Measurements from ENCODE around the gene CPN2.
A peak's percentile ranks its signal among the peaks of the same experiment; 100 is the strongest.

Gene CPN2

GRCh38 chr3:194351080-194351672, at the start of gene CPN2:
CPN2 (minus strand) TSS chr3:194351328; CDS start chr3:194342702, 8,626 bp downstream.
- H3K4me3 ChIP-seq (ENCODE audit: low read depth, low read length): no peak within 1 kb of the TSS
- CTCF ChIA-PET: interaction anchor here (0.9 to 3.4 kb wide), 10 partner anchors 11 to 244 kb away, joined by 3 to 31 read pairs (median 4); partner anchors contain the start of gene GP5
- no peak for DNase-seq (ENCODE audit: low read depth, low spot score)
- POLR2A ChIA-PET: interaction anchor here (0.7 to 1.5 kb wide), 3 partner anchors 13 to 289 kb away, joined by 3 to 8 read pairs (median 4); no protein-coding TSS in a partner anchor
- TF ChIP-seq CTCF (IDR thresholded peaks at IDR 0.05; ENCODE audit: insufficient read depth, low read length, missing control alignments): no peak

- no peak for TF ChIP-seq CTCF (IDR thresholded peaks at IDR 0.05; ENCODE audit: insufficient read depth, low read length, missing control alignments)
- H3K4me3 ChIP-seq (ENCODE audit: low read depth, low read length): no peak overlapping the region
- POLR2A ChIA-PET: no interaction called here
- CTCF ChIA-PET: interaction anchor here (1.2 to 8.5 kb wide), 8 partner anchors 14 to 84 kb away, joined by 4 to 186 read pairs (median 6); no protein-coding TSS in a partner anchor
- DNase-seq (ENCODE audit: low read depth, low spot score): no peak
Observed at GRCh38 chr3:194399874-194400411, 48.8 kb upstream of the CPN2 start.

- DNase-seq (ENCODE audit: low read depth, low spot score): no peak
- CTCF ChIA-PET: interaction anchor here (1.2 to 6.2 kb wide), 9 partner anchors 11 to 196 kb away, joined by 4 to 79 read pairs (median 6); no protein-coding TSS in a partner anchor
- no peak for TF ChIP-seq CTCF (IDR thresholded peaks at IDR 0.05; ENCODE audit: insufficient read depth, low read length, missing control alignments)
- peak within 1 kb of the TSS; percentile 30; the same call in 1 of the 2 replicates for H3K4me3 ChIP-seq (ENCODE audit: low read depth, low read length)
- POLR2A ChIA-PET: no interaction called here
Observed at GRCh38 chr3:194399166-194399565, 48.0 kb upstream of the CPN2 start, which contains the start of gene GP5. GP5 (minus strand) TSS chr3:194399266; CDS start chr3:194398282, 984 bp downstream.

GRCh38 chr3:194397757-194398312, 46.7 kb upstream of the CPN2 start:
- CTCF ChIA-PET: interaction anchor here (0.8 to 6.2 kb wide), 8 partner anchors 8 to 70 kb away, joined by 3 to 79 read pairs (median 6); no protein-coding TSS in a partner anchor
- no peak for DNase-seq (ENCODE audit: low read depth, low spot score)
- peak overlapping the region; percentile 30; the same call in 1 of the 2 replicates for H3K4me3 ChIP-seq (ENCODE audit: low read depth, low read length)
- no peak for TF ChIP-seq CTCF (IDR thresholded peaks at IDR 0.05; ENCODE audit: insufficient read depth, low read length, missing control alignments)
- POLR2A ChIA-PET: interaction anchor here (1.2 kb wide), 1 partner anchor 59 kb away, joined by 3 read pairs; no protein-coding TSS in a partner anchor

GRCh38 chr3:194396859-194397756, 46.0 kb upstream of the CPN2 start:
- POLR2A ChIA-PET: no interaction called here
- TF ChIP-seq CTCF (IDR thresholded peaks at IDR 0.05; ENCODE audit: insufficient read depth, low read length, missing control alignments): no peak
- no peak for DNase-seq (ENCODE audit: low read depth, low spot score)
- H3K4me3 ChIP-seq (ENCODE audit: low read depth, low read length): no peak overlapping the region
- CTCF ChIA-PET: interaction anchor here (0.8 to 6.2 kb wide), 10 partner anchors 9 to 71 kb away, joined by 3 to 79 read pairs (median 5); no protein-coding TSS in a partner anchor

All from AG04449 (cell line).